ENCODE data around the gene VPS50. TPM values are rescaled to one million over a fixed set of nuclear protein-coding genes. Genes with fewer than 3 reads are reported as not detected.

VPS50 gene
- total RNA-seq, 1 donor from 2014 or later: 6.9 TPM

GRCh38 chr7:93211228-93211818 lies 20.8 kb upstream of the VPS50 start:
- DNase-seq (ENCODE audit: low spot score in 2 of 2): no peak

GRCh38 chr7:93212881-93213280 lies 19.3 kb upstream of the VPS50 start:
- no peaks in the 10 kb centered on the region for H3K27me3 ChIP-seq
- no peaks in the 10 kb centered on the region for H3K4me1 ChIP-seq
- intact Hi-C loops (cut with DNase I): no loop called here
- H3K9me3 ChIP-seq: no peaks in the 10 kb centered on the region
- H3K27ac ChIP-seq: no peak overlapping the region
- DNase-seq (ENCODE audit: low spot score in 2 of 2): no peak
- no peak for TF ChIP-seq CTCF (IDR thresholded peaks at IDR 0.05)
- no peak overlapping the region for H3K4me3 ChIP-seq
- H3K36me3 ChIP-seq: no peaks in the 10 kb centered on the region

More at GRCh38 chr7:93211228-93211818, 20.8 kb upstream of the VPS50 start:
- no peaks in the 10 kb centered on the region for H3K4me1 ChIP-seq
- H3K27ac ChIP-seq: no peak overlapping the region
- H3K27me3 ChIP-seq: no peaks in the 10 kb centered on the region
- H3K9me3 ChIP-seq: no peaks in the 10 kb centered on the region
- no peak overlapping the region for H3K4me3 ChIP-seq
- intact Hi-C loops (cut with DNase I): no loop called here
- TF ChIP-seq CTCF (IDR thresholded peaks at IDR 0.05): no peak
- no peaks in the 10 kb centered on the region for H3K36me3 ChIP-seq

GRCh38 chr7:93218997-93219827 lies 13.0 kb upstream of the VPS50 start:
- intact Hi-C loops (cut with DNase I): no loop called here
- H3K27me3 ChIP-seq: no peaks in the 10 kb centered on the region
- H3K36me3 ChIP-seq: no peaks in the 10 kb centered on the region
- DNase-seq (ENCODE audit: low spot score in 2 of 2): no peak
- no peak overlapping the region for H3K4me3 ChIP-seq
- no peaks in the 10 kb centered on the region for H3K9me3 ChIP-seq
- no peak for TF ChIP-seq CTCF (IDR thresholded peaks at IDR 0.05)
- no peaks in the 10 kb centered on the region for H3K4me1 ChIP-seq
- H3K27ac ChIP-seq: no peak overlapping the region

- intact Hi-C loops (cut with DNase I): loop anchor here (10.0 kb wide), 1 partner anchor 625 kb away; the partner anchor contains the start of gene FAM133B
- no peak for TF ChIP-seq CTCF (IDR thresholded peaks at IDR 0.05)
- Histone ChIP-seq H3K36me3 (no peaks in the 10 kb centered on the region), H3K9me3 (no peaks in the 10 kb centered on the region), H3K27ac (no peak overlapping the region), H3K4me3 (no peak overlapping the region), H3K27me3 (no peaks in the 10 kb centered on the region), H3K4me1 (no peaks in the 10 kb centered on the region)
- DNase-seq (ENCODE audit: low spot score in 2 of 2): no peak
Observed at GRCh38 chr7:93219868-93220267, 12.3 kb upstream of the VPS50 start.

- no peak for TF ChIP-seq CTCF (IDR thresholded peaks at IDR 0.05)
- no peak for DNase-seq (ENCODE audit: low spot score in 2 of 2)
- H3K27ac ChIP-seq: no peak within 1 kb of the TSS
- no peak within 1 kb of the TSS for H3K4me3 ChIP-seq
- intact Hi-C loops (cut with DNase I): loop anchor here (10.0 kb wide), 1 partner anchor 632 kb away; the partner anchor contains the start of gene FAM133B
- H3K4me1 ChIP-seq: no peaks in the 10 kb centered on the region
- no peaks in the 10 kb centered on the region for H3K27me3 ChIP-seq
- H3K36me3 ChIP-seq: no peaks in the 10 kb centered on the region
- no peaks in the 10 kb centered on the region for H3K9me3 ChIP-seq
Observed at GRCh38 chr7:93226310-93226709, 5.9 kb upstream of the VPS50 start, which contains the start of gene HEPACAM2. TSS of gene HEPACAM2 (minus strand) at chr7:93226469.
